ENCODE data around the gene SYP.

- TF ChIP-seq, protein P1, sequence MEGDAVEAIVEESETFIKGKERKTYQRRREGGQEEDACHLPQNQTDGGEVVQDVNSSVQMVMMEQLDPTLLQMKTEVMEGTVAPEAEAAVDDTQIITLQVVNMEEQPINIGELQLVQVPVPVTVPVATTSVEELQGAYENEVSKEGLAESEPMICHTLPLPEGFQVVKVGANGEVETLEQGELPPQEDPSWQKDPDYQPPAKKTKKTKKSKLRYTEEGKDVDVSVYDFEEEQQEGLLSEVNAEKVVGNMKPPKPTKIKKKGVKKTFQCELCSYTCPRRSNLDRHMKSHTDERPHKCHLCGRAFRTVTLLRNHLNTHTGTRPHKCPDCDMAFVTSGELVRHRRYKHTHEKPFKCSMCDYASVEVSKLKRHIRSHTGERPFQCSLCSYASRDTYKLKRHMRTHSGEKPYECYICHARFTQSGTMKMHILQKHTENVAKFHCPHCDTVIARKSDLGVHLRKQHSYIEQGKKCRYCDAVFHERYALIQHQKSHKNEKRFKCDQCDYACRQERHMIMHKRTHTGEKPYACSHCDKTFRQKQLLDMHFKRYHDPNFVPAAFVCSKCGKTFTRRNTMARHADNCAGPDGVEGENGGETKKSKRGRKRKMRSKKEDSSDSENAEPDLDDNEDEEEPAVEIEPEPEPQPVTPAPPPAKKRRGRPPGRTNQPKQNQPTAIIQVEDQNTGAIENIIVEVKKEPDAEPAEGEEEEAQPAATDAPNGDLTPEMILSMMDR (IDR thresholded peaks at IDR 0.05) = no peak
- no peak for TF ChIP-seq ZFX (IDR thresholded peaks at IDR 0.05; ENCODE audit: borderline replicate concordance)
These were observed 37.4 kb downstream of the SYP start, which contains the start of gene MAGIX for GRCh38 chrX:49162620-49163019.
